Activated T-cell treated with anti-CD3 and anti-CD28 coated beads, Interleukin-2, amount 50 U/mL, for 1 hour (primary cell): ENCODE data around the gene EIF2S3B.

Experiments used
- DNase-seq: peaks from one replicate; pipeline ENCODE4 v3.0.0-alpha.2; 2020

EIF2S3B gene

DNA sequence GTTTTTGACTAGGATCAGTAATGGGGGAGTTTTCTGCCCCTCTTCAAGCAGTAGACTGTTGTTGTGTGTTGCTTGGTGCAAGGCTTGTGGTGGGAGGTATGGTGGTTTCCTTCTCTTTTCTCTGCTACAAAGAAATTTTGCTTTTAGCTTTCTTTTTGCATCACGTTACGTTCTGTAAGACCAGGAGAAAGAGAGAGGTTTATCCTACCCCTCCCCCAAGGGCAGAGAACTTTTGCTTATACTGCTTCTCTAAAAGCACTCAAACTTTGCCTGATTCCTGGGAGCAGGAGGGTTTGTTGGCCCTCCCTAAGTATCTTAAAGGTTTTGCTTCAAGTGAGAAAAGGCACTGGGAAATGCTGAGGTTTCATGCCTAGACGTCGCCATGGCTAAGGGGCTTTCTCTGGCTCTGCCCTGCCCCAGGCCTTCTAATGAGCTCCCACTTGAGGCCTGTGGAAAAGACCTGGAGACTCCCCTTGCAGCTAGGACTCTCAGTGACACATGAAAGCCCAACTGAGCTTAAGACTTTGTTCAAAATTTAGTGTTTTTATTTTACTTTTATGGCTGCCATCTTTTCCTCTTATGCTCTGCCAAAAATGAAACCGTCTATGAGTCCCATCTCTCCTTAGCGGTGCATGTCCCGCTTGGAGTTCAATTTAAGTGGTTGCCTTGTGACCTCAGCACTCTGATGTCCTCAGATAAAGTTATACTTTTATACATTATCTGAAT lies 49.2 kb downstream of the EIF2S3B start:
- no peak for DNase-seq

DNA sequence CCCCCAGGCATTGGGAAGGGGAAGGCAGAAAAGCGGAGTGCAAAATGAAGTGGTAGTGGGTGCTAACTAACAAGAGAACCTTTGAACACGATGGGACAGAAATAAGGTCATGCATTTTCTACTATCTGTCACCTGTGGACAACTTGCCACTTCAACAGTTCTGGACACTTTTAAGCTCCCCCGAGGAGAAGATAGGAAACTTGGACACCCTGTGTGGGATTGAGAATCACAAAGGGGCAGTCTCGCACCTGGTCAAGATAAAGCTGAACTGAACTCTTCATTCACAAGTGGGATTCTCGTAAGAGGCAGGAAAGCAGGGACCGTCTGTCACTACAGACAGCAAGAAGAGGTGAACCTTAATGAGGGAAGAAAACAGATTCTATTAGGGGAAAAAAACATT lies 51.6 kb downstream of the EIF2S3B start:
- DNase-seq = no peak

DNA sequence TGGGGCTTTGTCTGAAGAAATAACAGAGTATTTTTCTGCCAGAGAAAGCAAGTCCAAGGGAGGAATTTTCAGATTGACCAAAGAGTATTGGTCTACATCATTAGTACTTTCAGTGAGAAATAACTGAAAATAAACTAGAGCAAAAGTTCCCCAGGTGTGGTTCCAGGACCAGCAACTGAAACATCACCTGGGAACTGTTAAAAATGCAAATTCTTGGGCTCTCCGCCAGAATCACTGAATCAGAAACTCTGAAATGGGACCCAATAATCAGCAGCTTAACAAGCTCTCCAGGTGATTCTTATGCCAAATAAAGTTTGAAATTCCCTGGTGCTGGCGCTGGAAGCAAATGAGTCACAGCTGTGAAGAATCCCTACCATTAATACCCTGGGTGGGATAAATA lies 52.1 kb downstream of the EIF2S3B start:
- DNase-seq = no peak
